Transverse colon (tissue), 4 donors: ENCODE results near the gene AP2S1.

ENCODE experiments used
- CTCF ChIP-seq, 5 experiments: fragments of 200-600 bp in 3 of 5; fragments of 450-650 bp in 2 of 5; sonication (generic) in 3 of 5; IDR thresholded peaks; 1 replicate in 2 of 5; 2 replicates in 3 of 5; pipeline ENCODE4 v1.5.1; 2016 to 2017; ENCODE audit warnings: antibody characterized with exemption in 5 of 5, inconsistent platforms in 3 of 5, mild to moderate bottlenecking in 2 of 5, moderate library complexity in 1 of 5
- POLR2A ChIP-seq: fragments of 450-650 bp; IDR thresholded peaks from one replicate; pipeline ENCODE4 v1.6.1; 2016; ENCODE audit warnings: antibody characterized with exemption, mild to moderate bottlenecking, moderate library complexity
- POLR2AphosphoS5 ChIP-seq, 3 donors: sonication (generic); formaldehyde crosslinking; IDR thresholded peaks; one replicate each; pipeline ENCODE4 v1.6.1; 2016; ENCODE audit warnings: antibody characterized with exemption in 3 of 3

- TF ChIP-seq CTCF (IDR thresholded peaks at IDR 0.05): no peak
- TF ChIP-seq POLR2A: no peak
- no peak for TF ChIP-seq POLR2AphosphoS5 (IDR thresholded peaks at IDR 0.05)
These were observed 36.7 kb downstream of the AP2S1 start for GRCh38 chr19:46813839-46814358.
